Measurements from ENCODE around the gene ECT2. TPM values are rescaled to one million over a fixed set of nuclear protein-coding genes. Genes with fewer than 3 reads are reported as not detected.

The ECT2 gene
- total RNA-seq, 1 experiment from 2014 or later: 77.4 TPM

DNA sequence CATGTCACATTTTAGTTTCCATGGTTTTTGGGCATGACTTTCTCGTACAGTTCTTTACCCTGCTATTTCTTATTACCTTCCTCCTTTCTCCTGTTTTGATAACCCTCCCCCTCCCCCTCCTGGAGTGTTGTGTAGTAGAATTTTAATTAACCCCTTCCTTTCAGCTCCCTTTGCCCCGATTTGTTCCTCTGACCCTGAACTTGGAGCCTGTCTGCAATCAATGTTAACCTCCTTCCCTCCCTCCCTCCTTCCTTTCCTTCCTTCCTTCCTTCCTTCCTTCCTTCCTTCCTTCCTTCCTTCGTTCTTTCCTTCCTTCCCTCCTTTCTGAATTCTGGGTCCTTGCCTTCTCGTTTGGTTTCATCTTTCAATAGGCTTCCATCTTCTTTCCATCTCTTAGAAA is 90.4 kb downstream of the ECT2 start:
- TF ChIP-seq EZH2 (IDR thresholded peaks at IDR 0.05; ENCODE audit: low read length, unreplicated experiment) (no peak), EZH2phosphoT487 (IDR thresholded peaks at IDR 0.05; ENCODE audit: borderline replicate concordance, low read length) (no peak)
- TF ChIP-seq, protein P1, sequence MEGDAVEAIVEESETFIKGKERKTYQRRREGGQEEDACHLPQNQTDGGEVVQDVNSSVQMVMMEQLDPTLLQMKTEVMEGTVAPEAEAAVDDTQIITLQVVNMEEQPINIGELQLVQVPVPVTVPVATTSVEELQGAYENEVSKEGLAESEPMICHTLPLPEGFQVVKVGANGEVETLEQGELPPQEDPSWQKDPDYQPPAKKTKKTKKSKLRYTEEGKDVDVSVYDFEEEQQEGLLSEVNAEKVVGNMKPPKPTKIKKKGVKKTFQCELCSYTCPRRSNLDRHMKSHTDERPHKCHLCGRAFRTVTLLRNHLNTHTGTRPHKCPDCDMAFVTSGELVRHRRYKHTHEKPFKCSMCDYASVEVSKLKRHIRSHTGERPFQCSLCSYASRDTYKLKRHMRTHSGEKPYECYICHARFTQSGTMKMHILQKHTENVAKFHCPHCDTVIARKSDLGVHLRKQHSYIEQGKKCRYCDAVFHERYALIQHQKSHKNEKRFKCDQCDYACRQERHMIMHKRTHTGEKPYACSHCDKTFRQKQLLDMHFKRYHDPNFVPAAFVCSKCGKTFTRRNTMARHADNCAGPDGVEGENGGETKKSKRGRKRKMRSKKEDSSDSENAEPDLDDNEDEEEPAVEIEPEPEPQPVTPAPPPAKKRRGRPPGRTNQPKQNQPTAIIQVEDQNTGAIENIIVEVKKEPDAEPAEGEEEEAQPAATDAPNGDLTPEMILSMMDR (conservative IDR thresholded peaks at IDR 0.05; ENCODE audit: low read depth, low read length): no peak
- H4K20me1 ChIP-seq (ENCODE audit: low read length): no peaks in the 10 kb centered on the region
- H3K27me3 ChIP-seq (ENCODE audit: low read length): peaks cover 31% of the 10 kb centered on the region
- H3K4me3 ChIP-seq (ENCODE audit: low read length): no peak overlapping the region
- H3F3A ChIP-seq (ENCODE audit: low read length, unreplicated experiment): no peaks in the 10 kb centered on the region
- no peak overlapping the region for H2AFZ ChIP-seq (ENCODE audit: low read length)
- H3K27ac ChIP-seq (ENCODE audit: low read length): no peak overlapping the region
- DNase-seq (no peak), ATAC-seq (no peak)
- H3K9me2 ChIP-seq (replicated peaks; ENCODE audit: low read length): no peaks in the 10 kb centered on the region
- CTCF ChIA-PET: no interaction called here
- H3K9me3 ChIP-seq (ENCODE audit: low read length): no peaks in the 10 kb centered on the region
- no TSS peak for BruUV-seq (replicated peaks)
- no peaks in the 10 kb centered on the region for H3K4me1 ChIP-seq (ENCODE audit: insufficient read depth, low read length)
- H3K4me2 ChIP-seq (ENCODE audit: low read length): no peak overlapping the region
- no peaks in the 10 kb centered on the region for H3K79me2 ChIP-seq (ENCODE audit: low read length)
- H3K36me3 ChIP-seq (ENCODE audit: low read depth, low read length): no peaks in the 10 kb centered on the region
- POLR2A ChIA-PET (ENCODE audit: unreplicated experiment): no interaction called here
- no peak overlapping the region for H3K9ac ChIP-seq (ENCODE audit: low read length)
- intact Hi-C loops (cut with micrococcal nuclease): no loop called here

DNA sequence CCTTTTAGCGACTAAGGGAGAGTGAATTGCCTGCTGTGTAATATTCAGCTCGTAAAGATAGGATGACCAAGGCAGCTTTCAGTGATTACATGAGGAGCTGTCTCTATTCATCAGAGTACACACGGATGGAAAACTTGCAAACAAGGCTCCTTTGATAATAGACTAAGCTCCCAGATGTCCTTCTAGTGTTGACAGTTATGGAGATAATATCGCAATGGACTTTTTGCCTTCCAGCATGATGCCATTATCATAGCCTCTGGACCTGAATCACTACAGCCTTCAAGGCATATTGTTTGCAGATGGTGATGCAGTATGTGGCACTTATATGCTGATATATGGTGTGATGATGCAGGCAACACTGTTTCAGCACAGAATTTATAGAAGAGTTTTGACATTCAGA is 93.9 kb downstream of the ECT2 start:
- no peaks in the 10 kb centered on the region for H4K20me1 ChIP-seq (ENCODE audit: low read length)
- TF ChIP-seq EZH2 (IDR thresholded peaks at IDR 0.05; ENCODE audit: low read length, unreplicated experiment) (no peak), EZH2phosphoT487 (IDR thresholded peaks at IDR 0.05; ENCODE audit: borderline replicate concordance, low read length) (no peak)
- TF ChIP-seq, protein P1 (conservative IDR thresholded peaks at IDR 0.05; ENCODE audit: low read depth, low read length): no peak
- H3K4me2 ChIP-seq (ENCODE audit: low read length): no peak overlapping the region
- intact Hi-C loops (cut with micrococcal nuclease): no loop called here
- ChIA-PET CTCF (no interaction called here), POLR2A (ENCODE audit: unreplicated experiment) (no interaction called here)
- no peak overlapping the region for H2AFZ ChIP-seq (ENCODE audit: low read length)
- no peaks in the 10 kb centered on the region for H3F3A ChIP-seq (ENCODE audit: low read length, unreplicated experiment)
- no peaks in the 10 kb centered on the region for H3K79me2 ChIP-seq (ENCODE audit: low read length)
- BruUV-seq (replicated peaks): no TSS peak
- peaks cover 17% of the 10 kb centered on the region for H3K27me3 ChIP-seq (ENCODE audit: low read length)
- no peaks in the 10 kb centered on the region for H3K9me3 ChIP-seq (ENCODE audit: low read length)
- no peaks in the 10 kb centered on the region for H3K9me2 ChIP-seq (replicated peaks; ENCODE audit: low read length)
- no peak overlapping the region for H3K9ac ChIP-seq (ENCODE audit: low read length)
- ATAC-seq (no peak), DNase-seq (no peak)
- H3K36me3 ChIP-seq (ENCODE audit: low read depth, low read length): no peaks in the 10 kb centered on the region
- no peak overlapping the region for H3K4me3 ChIP-seq (ENCODE audit: low read length)
- no peak overlapping the region for H3K27ac ChIP-seq (ENCODE audit: low read length)
- no peaks in the 10 kb centered on the region for H3K4me1 ChIP-seq (ENCODE audit: insufficient read depth, low read length)

DNA sequence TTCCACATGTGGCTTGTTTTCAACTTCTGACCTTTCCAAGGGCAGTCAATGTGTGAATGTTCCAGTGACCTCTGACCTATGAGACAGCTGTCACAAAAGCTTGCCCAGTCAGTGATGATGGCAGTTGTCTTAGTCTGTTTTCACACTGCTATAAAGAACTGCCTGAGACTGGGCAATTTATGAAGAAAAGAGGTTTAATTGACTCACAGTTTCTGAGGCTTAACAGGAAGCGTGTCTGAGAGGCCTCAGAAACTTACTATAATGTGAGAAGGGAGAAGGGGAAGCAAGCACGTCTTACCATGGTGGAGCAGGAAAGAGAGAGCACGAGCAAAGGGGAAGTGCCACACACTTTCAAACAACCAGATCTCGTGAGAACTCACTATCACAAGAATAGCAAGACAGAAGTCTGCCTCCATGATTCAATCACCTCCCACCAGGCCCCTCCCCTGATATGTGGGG is 95.6 kb downstream of the ECT2 start:
- ChIA-PET POLR2A (ENCODE audit: unreplicated experiment) (no interaction called here), CTCF (no interaction called here)
- H2AFZ ChIP-seq (ENCODE audit: low read length): no peak overlapping the region
- H3K79me2 ChIP-seq (ENCODE audit: low read length): no peaks in the 10 kb centered on the region
- no peak overlapping the region for H3K4me2 ChIP-seq (ENCODE audit: low read length)
- BruUV-seq (replicated peaks): no TSS peak
- ATAC-seq (no peak), DNase-seq (no peak)
- H3K27me3 ChIP-seq (ENCODE audit: low read length): peaks cover 21% of the 10 kb centered on the region
- no peaks in the 10 kb centered on the region for H3F3A ChIP-seq (ENCODE audit: low read length, unreplicated experiment)
- H3K4me1 ChIP-seq (ENCODE audit: insufficient read depth, low read length): no peaks in the 10 kb centered on the region
- intact Hi-C loops (cut with micrococcal nuclease): no loop called here
- H3K9ac ChIP-seq (ENCODE audit: low read length): no peak overlapping the region
- TF ChIP-seq, protein P1 (conservative IDR thresholded peaks at IDR 0.05; ENCODE audit: low read depth, low read length): no peak
- TF ChIP-seq EZH2phosphoT487 (IDR thresholded peaks at IDR 0.05; ENCODE audit: borderline replicate concordance, low read length): no peak
- no peak for TF ChIP-seq EZH2 (IDR thresholded peaks at IDR 0.05; ENCODE audit: low read length, unreplicated experiment)
- no peaks in the 10 kb centered on the region for H4K20me1 ChIP-seq (ENCODE audit: low read length)
- no peak overlapping the region for H3K4me3 ChIP-seq (ENCODE audit: low read length)
- H3K9me3 ChIP-seq (ENCODE audit: low read length): no peaks in the 10 kb centered on the region
- H3K9me2 ChIP-seq (replicated peaks; ENCODE audit: low read length): no peaks in the 10 kb centered on the region
- no peak overlapping the region for H3K27ac ChIP-seq (ENCODE audit: low read length)
- H3K36me3 ChIP-seq (ENCODE audit: low read depth, low read length): no peaks in the 10 kb centered on the region

All from PC-3 (cell line).